ENCODE measurements around the gene ENTHD1.

DNA sequence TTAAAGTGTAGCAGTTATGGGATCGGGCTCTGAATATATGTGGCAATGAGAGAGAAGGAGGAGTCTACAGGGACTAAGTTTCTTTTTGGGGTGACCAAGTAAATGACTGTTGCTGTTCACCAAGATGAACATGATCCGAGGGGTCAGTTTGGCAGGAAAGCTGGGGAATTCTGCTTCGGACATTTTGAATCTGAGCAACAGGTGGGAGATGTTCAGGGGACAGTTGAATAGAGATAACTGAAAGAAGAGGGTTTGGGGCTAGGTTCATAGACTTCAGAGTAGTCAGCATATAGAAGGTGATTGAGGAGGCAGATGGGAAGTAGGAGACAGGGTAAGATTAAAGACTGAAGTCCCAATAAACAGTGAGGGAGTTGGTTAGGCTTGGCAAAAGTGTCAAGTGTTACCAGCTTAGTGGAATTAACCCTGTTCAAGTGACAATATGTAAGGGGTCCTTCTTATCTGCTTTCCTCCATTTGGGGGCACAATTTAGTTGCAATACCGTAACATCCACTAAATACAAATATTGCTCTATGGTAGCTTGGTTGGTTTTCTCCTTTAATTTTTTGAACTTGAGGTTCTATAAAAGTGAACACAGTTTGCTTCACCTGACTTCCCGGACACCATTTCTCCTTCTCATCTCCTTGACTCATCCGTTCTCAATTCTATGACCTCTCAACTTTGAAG lies 2.9 kb upstream of the ENTHD1 start:
- TF ChIP-seq, protein P1, sequence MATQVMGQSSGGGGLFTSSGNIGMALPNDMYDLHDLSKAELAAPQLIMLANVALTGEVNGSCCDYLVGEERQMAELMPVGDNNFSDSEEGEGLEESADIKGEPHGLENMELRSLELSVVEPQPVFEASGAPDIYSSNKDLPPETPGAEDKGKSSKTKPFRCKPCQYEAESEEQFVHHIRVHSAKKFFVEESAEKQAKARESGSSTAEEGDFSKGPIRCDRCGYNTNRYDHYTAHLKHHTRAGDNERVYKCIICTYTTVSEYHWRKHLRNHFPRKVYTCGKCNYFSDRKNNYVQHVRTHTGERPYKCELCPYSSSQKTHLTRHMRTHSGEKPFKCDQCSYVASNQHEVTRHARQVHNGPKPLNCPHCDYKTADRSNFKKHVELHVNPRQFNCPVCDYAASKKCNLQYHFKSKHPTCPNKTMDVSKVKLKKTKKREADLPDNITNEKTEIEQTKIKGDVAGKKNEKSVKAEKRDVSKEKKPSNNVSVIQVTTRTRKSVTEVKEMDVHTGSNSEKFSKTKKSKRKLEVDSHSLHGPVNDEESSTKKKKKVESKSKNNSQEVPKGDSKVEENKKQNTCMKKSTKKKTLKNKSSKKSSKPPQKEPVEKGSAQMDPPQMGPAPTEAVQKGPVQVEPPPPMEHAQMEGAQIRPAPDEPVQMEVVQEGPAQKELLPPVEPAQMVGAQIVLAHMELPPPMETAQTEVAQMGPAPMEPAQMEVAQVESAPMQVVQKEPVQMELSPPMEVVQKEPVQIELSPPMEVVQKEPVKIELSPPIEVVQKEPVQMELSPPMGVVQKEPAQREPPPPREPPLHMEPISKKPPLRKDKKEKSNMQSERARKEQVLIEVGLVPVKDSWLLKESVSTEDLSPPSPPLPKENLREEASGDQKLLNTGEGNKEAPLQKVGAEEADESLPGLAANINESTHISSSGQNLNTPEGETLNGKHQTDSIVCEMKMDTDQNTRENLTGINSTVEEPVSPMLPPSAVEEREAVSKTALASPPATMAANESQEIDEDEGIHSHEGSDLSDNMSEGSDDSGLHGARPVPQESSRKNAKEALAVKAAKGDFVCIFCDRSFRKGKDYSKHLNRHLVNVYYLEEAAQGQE (tag by site-specific recombination; IDR thresholded peaks at IDR 0.05), result no peak
- TF ChIP-seq GLIS2 (tag by site-specific recombination; IDR thresholded peaks at IDR 0.05), result no peak
- no peak for TF ChIP-seq CTCF (tag by site-specific recombination; IDR thresholded peaks at IDR 0.05)
- TF ChIP-seq ZNF175 (tag by site-specific recombination; IDR thresholded peaks at IDR 0.05), result no peak
- TF ChIP-seq ZNF362 (tag by site-specific recombination; IDR thresholded peaks at IDR 0.05), result no peak
- TF ChIP-seq, protein P2, sequence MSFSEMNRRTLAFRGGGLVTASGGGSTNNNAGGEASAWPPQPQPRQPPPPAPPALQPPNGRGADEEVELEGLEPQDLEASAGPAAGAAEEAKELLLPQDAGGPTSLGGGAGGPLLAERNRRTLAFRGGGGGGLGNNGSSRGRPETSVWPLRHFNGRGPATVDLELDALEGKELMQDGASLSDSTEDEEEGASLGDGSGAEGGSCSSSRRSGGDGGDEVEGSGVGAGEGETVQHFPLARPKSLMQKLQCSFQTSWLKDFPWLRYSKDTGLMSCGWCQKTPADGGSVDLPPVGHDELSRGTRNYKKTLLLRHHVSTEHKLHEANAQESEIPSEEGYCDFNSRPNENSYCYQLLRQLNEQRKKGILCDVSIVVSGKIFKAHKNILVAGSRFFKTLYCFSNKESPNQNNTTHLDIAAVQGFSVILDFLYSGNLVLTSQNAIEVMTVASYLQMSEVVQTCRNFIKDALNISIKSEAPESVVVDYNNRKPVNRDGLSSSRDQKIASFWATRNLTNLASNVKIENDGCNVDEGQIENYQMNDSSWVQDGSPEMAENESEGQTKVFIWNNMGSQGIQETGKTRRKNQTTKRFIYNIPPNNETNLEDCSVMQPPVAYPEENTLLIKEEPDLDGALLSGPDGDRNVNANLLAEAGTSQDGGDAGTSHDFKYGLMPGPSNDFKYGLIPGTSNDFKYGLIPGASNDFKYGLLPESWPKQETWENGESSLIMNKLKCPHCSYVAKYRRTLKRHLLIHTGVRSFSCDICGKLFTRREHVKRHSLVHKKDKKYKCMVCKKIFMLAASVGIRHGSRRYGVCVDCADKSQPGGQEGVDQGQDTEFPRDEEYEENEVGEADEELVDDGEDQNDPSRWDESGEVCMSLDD (tag by site-specific recombination; IDR thresholded peaks at IDR 0.05), result no peak
